Measurements from ENCODE around the gene HK2. TPM values are rescaled to one million over a fixed set of nuclear protein-coding genes. Genes with fewer than 3 reads are reported as not detected.

The HK2 gene
- polyA plus RNA-seq, 2 of the 4 experiments (the other 2 are of a cell fraction), result 0.37 to 1.2 TPM

GRCh38 chr2:74893332-74893731, 59.4 kb downstream of the HK2 start:
- CTCF ChIA-PET, result interaction anchor here (0.9 to 1.3 kb wide), 3 partner anchors 19 to 203 kb away, joined by 3 read pairs; no protein-coding TSS in a partner anchor
- H3K4me3 ChIP-seq, result no peak overlapping the region
- 20% methylated on average over 5 of the region's 5 CpGs for WGBS (ENCODE audit: missing lambda C conversion rate)
- ATAC-seq, result peak in 1 of 2 experiments; percentile 66; a peak in 3 of 6 replicates
- H3K9me3 ChIP-seq, result no peaks in the 10 kb centered on the region
- peak overlapping the region; percentile 44 for H3K4me2 ChIP-seq
- peak; percentile 23 to 31 for DNase-seq (ENCODE audit: low read depth in 1 of 2, low spot score in 1 of 2)
- no peak for FAIRE-seq
- TF ChIP-seq HDAC2 (IDR thresholded peaks at IDR 0.05) (no peak), ZFP36 (IDR thresholded peaks at IDR 0.05; ENCODE audit: borderline replicate concordance, partially characterized antibody) (no peak), E2F6 (IDR thresholded peaks at IDR 0.05; ENCODE audit: borderline replicate concordance, low read depth) (no peak), EHF (CRISPR knock-in tag; IDR thresholded peaks at IDR 0.05) (no peak), CBX8 (IDR thresholded peaks at IDR 0.05) (no peak), HOXA7 (CRISPR knock-in tag; IDR thresholded peaks at IDR 0.05) (no peak), PHF8 (IDR thresholded peaks at IDR 0.05; ENCODE audit: borderline replicate concordance, low read depth) (no peak), RNF2 (IDR thresholded peaks at IDR 0.05; ENCODE audit: borderline replicate concordance, low read depth) (no peak), FOSL2 (IDR thresholded peaks at IDR 0.05) (peak; percentile 22; the same call in 1 of the 2 replicates), FOSL2 (CRISPR knock-in tag; IDR thresholded peaks at IDR 0.05) (0 out of 2 replicates have a peak, but pooled peaks have one; percentile 38), HOXB5 (CRISPR knock-in tag; IDR thresholded peaks at IDR 0.05) (no peak), CBX2 (IDR thresholded peaks at IDR 0.05; ENCODE audit: borderline replicate concordance, low read depth) (no peak), MAX (IDR thresholded peaks at IDR 0.05) (0 out of 2 replicates have a peak, but pooled peaks have one; percentile 32)
- peak overlapping the region in 1 of 2 experiments; percentile 50; a peak in 2 of 6 replicates for H3K27ac ChIP-seq
- peaks cover 11% of the 10 kb centered on the region; the same call in 2 of the 3 replicates for H3K4me1 ChIP-seq
- POLR2A ChIA-PET, result no interaction called here

- H3K9me3 ChIP-seq, result no peaks in the 10 kb centered on the region
- no peak overlapping the region for H3K4me2 ChIP-seq
- CTCF ChIA-PET, result interaction anchor here (1.0 kb wide), 1 partner anchor 204 kb away, joined by 3 read pairs; no protein-coding TSS in a partner anchor
- POLR2A ChIA-PET, result no interaction called here
- FAIRE-seq (no peak), DNase-seq (ENCODE audit: low read depth in 1 of 2, low spot score in 1 of 2) (no peak), ATAC-seq (peak; percentile 37 to 54; a peak in 2 of 6 replicates)
- no peak overlapping the region for H3K4me3 ChIP-seq
- TF ChIP-seq MAZ (IDR thresholded peaks at IDR 0.05; ENCODE audit: borderline replicate concordance, low read depth, low read length), result no peak
- no peak for TF ChIP-seq FOSB (CRISPR knock-in tag; IDR thresholded peaks at IDR 0.05)
- H3K27ac ChIP-seq, result no peak overlapping the region
- WGBS (ENCODE audit: missing lambda C conversion rate), result 92% methylated on average over 6 of the region's 6 CpGs
- H3K4me1 ChIP-seq, result peaks cover 9% of the 10 kb centered on the region; the same call in 2 of the 3 replicates
Observed at GRCh38 chr2:74894272-74894981, 60.5 kb downstream of the HK2 start.

GRCh38 chr2:74895001-74895400, 61.1 kb downstream of the HK2 start:
- no peaks in the 10 kb centered on the region for H3K9me3 ChIP-seq
- POLR2A ChIA-PET, result no interaction called here
- WGBS (ENCODE audit: missing lambda C conversion rate), result 36% methylated on average over 2 of the region's 2 CpGs
- H3K27ac ChIP-seq, result no peak overlapping the region
- ATAC-seq (no peak), FAIRE-seq (no peak), DNase-seq (ENCODE audit: low read depth in 1 of 2, low spot score in 1 of 2) (no peak)
- CTCF ChIA-PET, result no interaction called here
- H3K4me2 ChIP-seq, result no peak overlapping the region
- H3K4me3 ChIP-seq, result no peak overlapping the region
- peaks cover 9% of the 10 kb centered on the region; the same call in 2 of the 3 replicates for H3K4me1 ChIP-seq
- TF ChIP-seq RAD21 (conservative IDR thresholded peaks at IDR 0.05 in 1 of 2, IDR thresholded peaks at IDR 0.05 in 1 of 2) (no peak), SMC3 (IDR thresholded peaks at IDR 0.05) (no peak), POLR2A (IDR thresholded peaks at IDR 0.05; ENCODE audit: low read length) (no peak), HMGXB4 (CRISPR knock-in tag; IDR thresholded peaks at IDR 0.05; ENCODE audit: borderline replicate concordance) (no peak), BCL3 (IDR thresholded peaks at IDR 0.05) (no peak), HOXB5 (CRISPR knock-in tag; IDR thresholded peaks at IDR 0.05) (no peak), ZNF302 (CRISPR knock-in tag; IDR thresholded peaks at IDR 0.05) (no peak), JUN (IDR thresholded peaks at IDR 0.05) (no peak), EP300 (IDR thresholded peaks at IDR 0.05) (no peak), ESRRA (IDR thresholded peaks at IDR 0.05; ENCODE audit: borderline replicate concordance, low read length) (no peak), FOSB (CRISPR knock-in tag; IDR thresholded peaks at IDR 0.05) (no peak), REST (IDR thresholded peaks at IDR 0.05) (no peak), TFCP2L1 (CRISPR knock-in tag; IDR thresholded peaks at IDR 0.05) (no peak), CBX8 (IDR thresholded peaks at IDR 0.05) (no peak)

Data from A549 (cell line).